ENCODE measurements around the gene NYAP2. TPM values are rescaled to one million over a fixed set of nuclear protein-coding genes. Genes with fewer than 3 reads are reported as not detected.
A peak's percentile ranks its signal among the peaks of the same experiment; 100 is the strongest.

NYAP2 gene
- total RNA-seq, result under 1 TPM in 5 of 6 donors, not detected in 1; 0.03 to 0.31 (median 0.12) TPM
- under 1 TPM; 0.04 to 0.07 TPM for polyA plus RNA-seq

DNA sequence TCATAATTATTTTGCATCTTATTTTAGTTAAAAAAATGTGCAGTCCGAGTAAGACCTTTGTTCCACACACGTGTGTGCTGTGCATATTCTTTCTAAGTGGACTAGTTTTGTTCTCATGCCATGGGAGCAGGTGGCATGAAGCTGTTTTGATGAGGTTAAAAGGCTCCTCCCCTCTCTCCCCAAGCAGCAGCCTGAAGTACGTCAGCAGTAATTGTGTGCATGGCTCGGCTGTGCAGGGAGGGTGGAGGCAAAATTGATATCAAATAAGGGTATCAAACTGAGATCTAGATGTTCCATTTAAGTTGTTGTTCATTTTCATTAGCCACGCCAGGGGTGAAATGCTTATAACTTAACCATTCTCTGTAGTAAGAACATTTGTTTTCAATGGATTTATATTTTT lies at the start of gene NYAP2:
TSS of gene NYAP2 (plus strand) at position 207 of the 400 bp plus-strand sequence. CDS start 9,171 bp downstream, outside the sequence.
- no peak for TF ChIP-seq CTCF (IDR thresholded peaks at IDR 0.05)
- H3K27ac ChIP-seq, result no peak within 1 kb of the TSS
- no peak for DNase-seq
- peak in 2 of 4 donors; percentile 83 to 91 for ATAC-seq
- no peaks in the 10 kb centered on the region for H3K9me3 ChIP-seq
- H3K4me3 ChIP-seq, result no peak within 1 kb of the TSS
- H3K4me1 ChIP-seq, result no peaks in the 10 kb centered on the region
- intact Hi-C loops (cut with DNase I), result no loop called here
- 60% methylated on average over 5 of the region's 5 CpGs for WGBS, 2 donors
- no peaks in the 10 kb centered on the region for H3K36me3 ChIP-seq
- no peak for FAIRE-seq
- no peaks in the 10 kb centered on the region for H3K27me3 ChIP-seq

GRCh38 chr2:225353579-225354085 lies 45.9 kb upstream of the NYAP2 start:
- FAIRE-seq (no peak), ATAC-seq (no peak), DNase-seq (no peak)
- intact Hi-C loops (cut with DNase I), result no loop called here
- no peaks in the 10 kb centered on the region for H3K9me3 ChIP-seq
- WGBS, 2 donors, result 87 to 93% methylated on average over 1 of the region's 1 CpG
- no peak overlapping the region for H3K27ac ChIP-seq
- no peaks in the 10 kb centered on the region for H3K27me3 ChIP-seq
- no peaks in the 10 kb centered on the region for H3K4me1 ChIP-seq
- H3K4me3 ChIP-seq, result no peak overlapping the region
- no peaks in the 10 kb centered on the region for H3K36me3 ChIP-seq
- no peak for TF ChIP-seq CTCF (IDR thresholded peaks at IDR 0.05)

- DNase-seq, result no peak
- no peak for TF ChIP-seq CTCF (IDR thresholded peaks at IDR 0.05)
- Histone ChIP-seq H3K27me3 (no peaks in the 10 kb centered on the region), H3K36me3 (no peaks in the 10 kb centered on the region), H3K4me1 (no peaks in the 10 kb centered on the region), H3K4me3 (no peak overlapping the region), H3K27ac (no peak overlapping the region), H3K9me3 (no peaks in the 10 kb centered on the region)
- FAIRE-seq, result no peak
- ATAC-seq, result no peak
- 54% methylated on average over 3 of the region's 3 CpGs for WGBS, 2 donors
- intact Hi-C loops (cut with DNase I), result no loop called here
Observed at GRCh38 chr2:225354281-225354774, 45.2 kb upstream of the NYAP2 start.

DNA sequence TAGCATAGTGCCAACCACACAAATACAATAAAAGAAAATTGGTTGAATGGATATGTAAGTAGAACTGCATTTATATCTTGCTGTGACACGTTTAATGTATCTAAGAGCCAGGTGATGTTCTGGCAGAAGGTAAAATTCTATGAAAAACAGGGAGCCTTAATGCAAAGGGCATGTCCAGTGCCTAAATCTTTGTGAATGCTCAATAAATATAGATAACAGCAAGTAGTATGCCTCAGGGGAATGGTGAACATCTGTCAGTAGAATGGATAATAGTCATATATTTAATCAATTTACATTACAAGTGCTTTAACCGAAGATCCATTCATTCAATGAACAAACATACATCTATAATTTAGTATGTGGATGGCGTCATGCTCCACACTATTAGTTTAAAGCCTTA lies 43.7 kb upstream of the NYAP2 start:
- H3K36me3 ChIP-seq, result no peaks in the 10 kb centered on the region
- DNase-seq (no peak), FAIRE-seq (no peak), ATAC-seq (no peak)
- H3K27me3 ChIP-seq, result no peaks in the 10 kb centered on the region
- no peaks in the 10 kb centered on the region for H3K4me1 ChIP-seq
- H3K27ac ChIP-seq, result no peak overlapping the region
- intact Hi-C loops (cut with DNase I), result no loop called here
- WGBS, 2 donors, result 85 to 89% methylated on average over 3 of the region's 3 CpGs
- no peak for TF ChIP-seq CTCF (IDR thresholded peaks at IDR 0.05)
- H3K4me3 ChIP-seq, result no peak overlapping the region
- no peaks in the 10 kb centered on the region for H3K9me3 ChIP-seq

GRCh38 chr2:225366731-225367130 lies 32.8 kb upstream of the NYAP2 start:
- FAIRE-seq (no peak), ATAC-seq (no peak), DNase-seq (no peak)
- Histone ChIP-seq H3K4me3 (no peak overlapping the region), H3K9me3 (no peaks in the 10 kb centered on the region), H3K27ac (no peak overlapping the region), H3K36me3 (no peaks in the 10 kb centered on the region), H3K27me3 (no peaks in the 10 kb centered on the region), H3K4me1 (no peaks in the 10 kb centered on the region)
- TF ChIP-seq CTCF (IDR thresholded peaks at IDR 0.05), result no peak
- intact Hi-C loops (cut with DNase I), result no loop called here

Data from pancreas (tissue), 10 donors.